Measurements from ENCODE around the gene BTBD2.

BTBD2 gene

DNA sequence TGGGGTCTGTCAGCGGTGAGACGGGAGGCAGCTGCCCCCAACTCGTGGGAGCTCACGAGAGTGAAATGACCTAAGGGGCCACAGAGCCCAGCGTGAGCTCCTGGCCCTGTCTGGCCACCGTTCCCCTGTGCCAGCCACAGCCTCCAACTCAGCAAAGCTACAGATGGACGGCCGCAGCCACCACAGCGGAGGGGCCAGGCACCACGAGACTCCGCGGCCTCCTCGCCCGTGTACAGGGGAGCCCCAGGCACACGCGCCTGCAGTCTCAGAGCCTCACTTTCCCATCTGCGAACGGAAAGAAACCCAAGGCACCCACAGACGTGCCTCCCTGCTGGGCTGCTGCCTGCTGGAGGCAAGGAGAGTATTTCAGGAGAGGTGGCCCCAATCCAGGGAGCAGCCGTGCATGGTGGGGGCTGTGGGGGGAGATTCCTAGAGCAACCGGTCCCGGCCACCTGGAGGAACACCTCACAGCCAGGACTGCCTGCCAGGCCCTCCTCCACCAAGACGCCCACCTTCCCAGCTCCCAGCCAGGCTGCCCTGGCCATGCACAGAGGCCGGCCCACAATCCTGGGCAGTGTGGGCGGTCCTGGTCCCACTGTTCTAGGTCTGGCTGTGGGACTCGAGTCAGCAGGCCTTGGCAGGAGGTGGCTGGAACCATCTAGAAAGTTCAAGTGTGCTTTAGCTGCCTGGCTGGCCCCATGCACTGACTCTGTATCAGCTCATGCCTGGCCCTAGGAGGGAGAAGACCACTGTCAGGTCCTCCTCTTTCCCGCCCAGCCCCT lies 33.6 kb upstream of the BTBD2 start:
- Histone ChIP-seq H3K36me3 (ENCODE audit: control insufficient read depth, insufficient read depth, low read length) (peaks cover 38% of the 10 kb centered on the region), H3K27me3 (replicated peaks; ENCODE audit: control insufficient read depth, insufficient read depth, low read length) (no peaks in the 10 kb centered on the region), H3K4me3 (replicated peaks; ENCODE audit: low read depth, low read length) (peak overlapping the region; percentile 98)
- DNase-seq (ENCODE audit: extremely low read depth, insufficient read length): peak; percentile 21
- TF ChIP-seq, protein P1, sequence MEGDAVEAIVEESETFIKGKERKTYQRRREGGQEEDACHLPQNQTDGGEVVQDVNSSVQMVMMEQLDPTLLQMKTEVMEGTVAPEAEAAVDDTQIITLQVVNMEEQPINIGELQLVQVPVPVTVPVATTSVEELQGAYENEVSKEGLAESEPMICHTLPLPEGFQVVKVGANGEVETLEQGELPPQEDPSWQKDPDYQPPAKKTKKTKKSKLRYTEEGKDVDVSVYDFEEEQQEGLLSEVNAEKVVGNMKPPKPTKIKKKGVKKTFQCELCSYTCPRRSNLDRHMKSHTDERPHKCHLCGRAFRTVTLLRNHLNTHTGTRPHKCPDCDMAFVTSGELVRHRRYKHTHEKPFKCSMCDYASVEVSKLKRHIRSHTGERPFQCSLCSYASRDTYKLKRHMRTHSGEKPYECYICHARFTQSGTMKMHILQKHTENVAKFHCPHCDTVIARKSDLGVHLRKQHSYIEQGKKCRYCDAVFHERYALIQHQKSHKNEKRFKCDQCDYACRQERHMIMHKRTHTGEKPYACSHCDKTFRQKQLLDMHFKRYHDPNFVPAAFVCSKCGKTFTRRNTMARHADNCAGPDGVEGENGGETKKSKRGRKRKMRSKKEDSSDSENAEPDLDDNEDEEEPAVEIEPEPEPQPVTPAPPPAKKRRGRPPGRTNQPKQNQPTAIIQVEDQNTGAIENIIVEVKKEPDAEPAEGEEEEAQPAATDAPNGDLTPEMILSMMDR (IDR thresholded peaks at IDR 0.05; ENCODE audit: insufficient read depth, low read length, poor library complexity, severe bottlenecking): no peak

DNA sequence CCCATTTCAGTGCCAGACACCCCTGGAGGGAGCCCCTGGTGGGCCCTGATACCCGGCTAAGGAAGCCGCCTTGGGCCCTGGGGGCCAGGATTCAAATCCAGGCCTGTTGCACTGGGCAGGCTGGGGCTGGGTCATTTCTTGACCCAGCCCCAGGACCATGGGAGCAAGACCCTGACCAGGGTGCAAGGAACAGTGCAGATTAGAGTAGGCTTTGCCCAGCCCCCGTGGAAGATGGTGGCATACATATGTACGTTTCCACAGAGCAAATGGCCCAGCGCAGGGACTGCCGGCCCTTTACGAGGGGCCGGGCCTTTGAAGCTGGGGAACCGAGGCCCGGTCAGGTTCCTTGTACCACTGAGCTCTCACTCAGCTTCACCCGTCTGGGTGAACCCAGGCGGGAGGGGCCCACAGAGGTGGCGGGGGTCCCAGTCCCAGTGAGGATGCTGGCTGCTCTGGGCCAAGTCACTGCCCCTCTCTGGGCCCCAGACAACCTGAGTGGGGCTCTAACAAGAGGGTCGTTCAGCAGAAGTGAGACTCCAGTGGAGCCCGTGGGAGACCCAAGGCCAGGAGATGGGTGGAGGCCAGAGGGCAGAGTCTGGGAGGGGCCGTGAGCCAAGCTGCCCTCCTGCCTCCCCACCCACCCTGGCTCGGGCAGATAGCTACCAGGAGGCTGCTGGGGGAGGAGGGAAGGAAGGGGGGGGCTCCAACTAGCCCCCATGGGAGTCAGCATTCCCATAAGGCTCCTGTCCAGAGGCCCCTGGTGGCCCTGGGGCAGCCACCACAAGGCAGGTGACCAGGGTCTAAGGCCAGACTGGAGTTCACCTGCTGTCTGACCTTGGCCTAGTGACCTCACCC lies 32.8 kb upstream of the BTBD2 start:
- no peak for DNase-seq (ENCODE audit: extremely low read depth, insufficient read length)
- Histone ChIP-seq H3K27me3 (replicated peaks; ENCODE audit: control insufficient read depth, insufficient read depth, low read length) (no peaks in the 10 kb centered on the region), H3K4me3 (replicated peaks; ENCODE audit: low read depth, low read length) (peak overlapping the region; percentile 98), H3K36me3 (ENCODE audit: control insufficient read depth, insufficient read depth, low read length) (peaks cover 40% of the 10 kb centered on the region)
- TF ChIP-seq, protein P1 (IDR thresholded peaks at IDR 0.05; ENCODE audit: insufficient read depth, low read length, poor library complexity, severe bottlenecking): no peak

DNA sequence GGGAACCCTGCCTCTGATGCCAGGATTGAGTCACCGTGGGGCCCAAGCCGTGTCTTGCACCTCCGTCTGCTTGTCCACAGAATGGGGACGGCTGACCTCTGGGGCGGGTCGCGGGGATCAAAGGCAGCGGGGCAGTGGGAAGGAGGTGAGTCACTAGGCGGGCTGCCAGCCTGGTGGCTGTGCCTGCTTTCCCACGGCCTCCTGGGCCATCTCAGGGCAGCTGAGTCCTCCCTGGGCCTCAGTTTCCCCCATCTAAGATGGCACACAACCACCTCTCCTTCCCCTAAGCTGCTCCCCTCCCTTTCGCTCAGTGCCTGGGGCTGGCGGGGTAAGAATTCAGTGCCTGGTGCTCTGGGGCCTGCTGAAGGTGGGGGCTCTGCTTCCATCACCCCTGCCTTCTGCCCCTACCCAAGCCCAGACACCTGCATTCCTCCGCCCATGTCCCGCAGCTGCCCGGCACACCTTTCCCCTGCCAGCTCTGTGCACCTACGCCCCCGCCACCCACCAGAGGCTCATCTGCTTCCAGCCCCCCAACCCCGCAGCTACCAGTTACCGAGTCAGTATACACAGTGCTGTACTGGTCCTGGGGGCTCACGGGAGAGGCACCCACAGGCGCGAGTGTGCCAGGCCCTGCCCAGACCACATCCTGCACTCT lies 32.1 kb upstream of the BTBD2 start:
- Histone ChIP-seq H3K4me3 (replicated peaks; ENCODE audit: low read depth, low read length) (peak overlapping the region; percentile 98), H3K36me3 (ENCODE audit: control insufficient read depth, insufficient read depth, low read length) (peaks cover 46% of the 10 kb centered on the region)

DNA sequence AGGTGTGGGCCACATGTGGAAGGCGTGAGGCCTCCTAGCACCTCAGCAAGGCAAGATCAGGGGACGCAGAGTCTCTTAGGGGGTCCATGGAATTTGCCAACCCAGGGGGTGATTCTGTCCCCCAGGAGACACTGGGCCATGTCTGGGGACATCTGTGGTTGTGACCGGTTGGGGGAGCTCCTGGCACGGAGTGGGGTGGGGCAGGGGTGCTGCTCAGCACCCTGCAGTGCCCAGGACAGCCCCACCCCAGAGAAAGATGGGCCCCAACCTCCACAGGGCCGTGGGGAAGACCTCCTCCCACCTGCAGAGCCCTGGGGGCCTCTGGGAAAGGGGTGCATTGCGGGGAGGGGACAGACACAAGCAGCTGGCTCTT lies 31.5 kb upstream of the BTBD2 start:
- Histone ChIP-seq H3K27me3 (replicated peaks; ENCODE audit: control insufficient read depth, insufficient read depth, low read length) (no peaks in the 10 kb centered on the region), H3K4me3 (replicated peaks; ENCODE audit: low read depth, low read length) (peak overlapping the region; percentile 98), H3K36me3 (ENCODE audit: control insufficient read depth, insufficient read depth, low read length) (peaks cover 49% of the 10 kb centered on the region)
- TF ChIP-seq, protein P1 (IDR thresholded peaks at IDR 0.05; ENCODE audit: insufficient read depth, low read length, poor library complexity, severe bottlenecking): peak; percentile 42
- DNase-seq (ENCODE audit: extremely low read depth, insufficient read length): peak; percentile 20

More for the DNA sequence above, 32.1 kb upstream of the BTBD2 start:
- peak; percentile 22 for DNase-seq (ENCODE audit: extremely low read depth, insufficient read length)
- H3K27me3 ChIP-seq (replicated peaks; ENCODE audit: control insufficient read depth, insufficient read depth, low read length): no peaks in the 10 kb centered on the region
- TF ChIP-seq, protein P1 (IDR thresholded peaks at IDR 0.05; ENCODE audit: insufficient read depth, low read length, poor library complexity, severe bottlenecking): no peak

DNA sequence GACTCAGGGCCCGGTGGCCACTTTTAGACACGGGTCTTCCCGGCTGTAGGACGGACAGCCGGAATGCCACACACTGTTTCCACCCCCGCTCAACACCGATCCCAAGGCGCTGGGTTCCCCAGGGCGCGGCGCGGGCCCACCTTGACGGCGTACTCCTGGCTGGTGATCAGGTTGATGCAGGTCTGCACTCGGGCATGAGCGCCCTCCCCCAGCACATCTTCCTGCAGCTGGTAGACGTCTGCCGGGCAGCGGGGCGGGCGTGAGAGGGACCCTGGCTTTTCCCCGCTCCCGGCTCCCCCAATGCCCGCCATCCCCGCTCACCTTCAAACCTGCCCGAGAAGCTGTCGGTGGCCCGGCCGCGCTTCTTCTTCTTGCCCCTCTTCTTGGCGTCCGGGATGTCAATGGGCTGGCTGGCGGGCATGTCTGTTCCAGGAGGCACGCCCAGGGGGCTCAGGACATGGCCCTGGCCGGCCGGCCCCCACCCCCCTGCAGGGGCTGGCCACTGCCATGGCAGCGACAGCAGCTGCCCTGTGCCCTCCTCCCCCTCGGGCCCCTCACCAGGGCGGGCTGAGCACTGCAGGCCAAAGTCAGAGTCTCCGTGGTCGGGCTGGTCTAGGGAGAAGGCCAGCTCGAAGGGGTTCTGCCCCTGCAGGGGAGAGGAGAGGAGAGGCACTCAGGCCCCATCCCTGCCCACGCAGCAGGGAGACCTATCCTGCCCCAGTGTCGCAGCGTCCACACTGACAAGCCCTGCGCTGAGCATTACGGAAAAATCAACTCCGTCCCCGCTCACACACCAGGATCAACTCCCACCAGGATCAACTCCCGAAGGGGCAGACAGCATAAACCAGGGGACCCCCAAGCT lies 30.8 kb upstream of the BTBD2 start:
- no peak for DNase-seq (ENCODE audit: extremely low read depth, insufficient read length)
- peak overlapping the region; percentile 23 for H3K4me3 ChIP-seq (replicated peaks; ENCODE audit: low read depth, low read length)
- TF ChIP-seq, protein P1 (IDR thresholded peaks at IDR 0.05; ENCODE audit: insufficient read depth, low read length, poor library complexity, severe bottlenecking): no peak
- peaks cover 54% of the 10 kb centered on the region for H3K36me3 ChIP-seq (ENCODE audit: control insufficient read depth, insufficient read depth, low read length)
- no peaks in the 10 kb centered on the region for H3K27me3 ChIP-seq (replicated peaks; ENCODE audit: control insufficient read depth, insufficient read depth, low read length)

Data from GM06990 (cell line).